Peyer's patch (tissue), 4 donors: ENCODE results near the gene SIGLEC15. TPM values are rescaled to one million over a fixed set of nuclear protein-coding genes. Genes with fewer than 3 reads are reported as not detected.

Experiments used
- DNase-seq, 3 donors: peaks; one replicate each; pipeline ENCODE4 v3.0.0-alpha.2; 2017 to 2019
- H3K27ac ChIP-seq, 4 donors: fragments of 200-600 bp; sonication (generic); one replicate each; pipeline ENCODE4 v1.5.1; 2016 to 2019
- H3K27me3 ChIP-seq, 2 donors: fragments of 200-600 bp; sonication (generic); one replicate each; pipeline ENCODE4 v1.5.1; 2019
- H3K36me3 ChIP-seq, 3 donors: fragments of 200-600 bp; sonication (generic); one replicate each; pipeline ENCODE4 v1.5.1; 2016 to 2019
- H3K4me1 ChIP-seq, 4 donors: fragments of 200-600 bp; sonication (generic); one replicate each; pipeline ENCODE4 v1.5.1; 2016 to 2019
- H3K4me3 ChIP-seq, 4 donors: fragments of 200-600 bp; sonication (generic); 1 replicate in 3 of 4; 2 replicates in 1 of 4; pipeline ENCODE4 v1.5.1; 2016 to 2019; ENCODE audit warnings: mild to moderate bottlenecking in 1 of 4
- H3K9me3 ChIP-seq, 4 donors: fragments of 200-600 bp; sonication (generic); one replicate each; pipeline ENCODE4 v1.5.1; 2016 to 2019; ENCODE audit warnings: mild to moderate bottlenecking in 1 of 4
- CTCF ChIP-seq, 6 experiments: fragments of 450-650 bp in 4 of 6; fragments of 200-600 bp in 2 of 6; sonication (generic) in 1 of 6; IDR thresholded peaks; one replicate each; pipeline ENCODE4 v1.5.1; 2017 to 2019; ENCODE audit warnings: antibody characterized with exemption in 6 of 6, mild to moderate bottlenecking in 3 of 6, moderate library complexity in 1 of 6
- POLR2A ChIP-seq, 2 donors: fragments of 450-650 bp; IDR thresholded peaks; one replicate each; pipeline ENCODE4 v1.5.1; 2017; ENCODE audit warnings: antibody characterized with exemption in 2 of 2, mild to moderate bottlenecking in 2 of 2, moderate library complexity in 2 of 2
- small RNA-seq, 2 donors: library from RNA; depleted of rRNA; stranded (forward); fragments of <200 nt; gene quantifications; one replicate each; pipeline ENCODE3, GENCODE V24; 2016
- total RNA-seq, 4 donors: library from RNA; depleted of rRNA; stranded (reverse); fragments of >200 nt; gene quantifications; one replicate each; pipeline ENCODE4 v1.1.0, GENCODE V29; 2016

Gene SIGLEC15
- total RNA-seq, 4 donors from 2014 or later: 0.47 TPM; not detected in 3

GRCh38 chr18:45890606-45891005 is 65.1 kb downstream of the SIGLEC15 start:
- peaks cover 0 to 52% (median 0%) of the 10 kb centered on the region in 3 donors for H3K36me3 ChIP-seq
- no peak overlapping the region for H3K27ac ChIP-seq
- H3K4me3 ChIP-seq: no peak overlapping the region
- no peaks in the 10 kb centered on the region for H3K4me1 ChIP-seq
- no peak for DNase-seq
- H3K27me3 ChIP-seq: no peaks in the 10 kb centered on the region
- TF ChIP-seq POLR2A (IDR thresholded peaks at IDR 0.05) (no peak), CTCF (IDR thresholded peaks at IDR 0.05) (no peak)
- no peaks in the 10 kb centered on the region for H3K9me3 ChIP-seq

GRCh38 chr18:45891806-45892205 is 66.3 kb downstream of the SIGLEC15 start:
- TF ChIP-seq CTCF (IDR thresholded peaks at IDR 0.05) (no peak), POLR2A (IDR thresholded peaks at IDR 0.05) (no peak)
- H3K27me3 ChIP-seq: no peaks in the 10 kb centered on the region
- peaks cover 0 to 52% (median 0%) of the 10 kb centered on the region in 3 donors for H3K36me3 ChIP-seq
- no peaks in the 10 kb centered on the region for H3K9me3 ChIP-seq
- H3K27ac ChIP-seq: no peak overlapping the region
- DNase-seq: no peak
- H3K4me1 ChIP-seq: no peaks in the 10 kb centered on the region
- H3K4me3 ChIP-seq: no peak overlapping the region

Small RNA genes lying within 50 kb of the gene (small RNA-seq; reads per million reads assigned to genes)
- 0 reads per million in 2 donors for gene AC087685.1

Other genes with a start within 250 kb of the SIGLEC15 start
- gene SLC14A2, start 210.2 kb upstream of the SIGLEC15 start, total RNA-seq: 1 to 10 TPM in 1 of 4 donors, under 1 TPM in 2, not detected in 1; 0.18 to 1.9 (median 0.54) TPM
- 1 to 10 TPM in 3 of 4 donors, under 1 TPM in 1; 0.35 to 9.7 (median 1.6) TPM for gene SLC14A1, start 101.5 kb upstream of the SIGLEC15 start, total RNA-seq
- 10 to 100 TPM; 27.7 to 61.1 (median 33.3) TPM for gene EPG5, start 141.7 kb downstream of the SIGLEC15 start, total RNA-seq
- 10 to 100 TPM in 1 of 4 donors, 1 to 10 TPM in 3; 3.5 to 17.3 (median 7.3) TPM for gene PSTPIP2, start 246.6 kb downstream of the SIGLEC15 start, total RNA-seq